Gastroesophageal sphincter (tissue), 3 donors: Measurements from ENCODE around the gene A1BG.

Experiments
- EP300 ChIP-seq: sonication (generic); formaldehyde crosslinking; IDR thresholded peaks from one replicate; pipeline ENCODE4 v1.6.1; 2017; ENCODE audit warnings: antibody characterized with exemption, mild to moderate bottlenecking
- TF ChIP-seq, protein P1 (sequence below), 4 experiments: fragments of 200-600 bp in 2 of 4; fragments of 450-650 bp in 2 of 4; sonication (generic) in 1 of 4; IDR thresholded peaks; one replicate each; pipeline ENCODE4 v1.5.1; 2017 to 2019; ENCODE audit warnings: antibody characterized with exemption in 4 of 4, mild to moderate bottlenecking in 2 of 4, moderate library complexity in 2 of 4

- TF ChIP-seq, protein P1, sequence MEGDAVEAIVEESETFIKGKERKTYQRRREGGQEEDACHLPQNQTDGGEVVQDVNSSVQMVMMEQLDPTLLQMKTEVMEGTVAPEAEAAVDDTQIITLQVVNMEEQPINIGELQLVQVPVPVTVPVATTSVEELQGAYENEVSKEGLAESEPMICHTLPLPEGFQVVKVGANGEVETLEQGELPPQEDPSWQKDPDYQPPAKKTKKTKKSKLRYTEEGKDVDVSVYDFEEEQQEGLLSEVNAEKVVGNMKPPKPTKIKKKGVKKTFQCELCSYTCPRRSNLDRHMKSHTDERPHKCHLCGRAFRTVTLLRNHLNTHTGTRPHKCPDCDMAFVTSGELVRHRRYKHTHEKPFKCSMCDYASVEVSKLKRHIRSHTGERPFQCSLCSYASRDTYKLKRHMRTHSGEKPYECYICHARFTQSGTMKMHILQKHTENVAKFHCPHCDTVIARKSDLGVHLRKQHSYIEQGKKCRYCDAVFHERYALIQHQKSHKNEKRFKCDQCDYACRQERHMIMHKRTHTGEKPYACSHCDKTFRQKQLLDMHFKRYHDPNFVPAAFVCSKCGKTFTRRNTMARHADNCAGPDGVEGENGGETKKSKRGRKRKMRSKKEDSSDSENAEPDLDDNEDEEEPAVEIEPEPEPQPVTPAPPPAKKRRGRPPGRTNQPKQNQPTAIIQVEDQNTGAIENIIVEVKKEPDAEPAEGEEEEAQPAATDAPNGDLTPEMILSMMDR (IDR thresholded peaks at IDR 0.05): no peak
- TF ChIP-seq EP300: no peak
These were observed 32.1 kb upstream of the A1BG start for GRCh38 chr19:58385313-58385890.
